Activated naive CD4-positive, alpha-beta T cell treated with Interleukin-2 at 50 U/mL for 16 hours (primary cell): ENCODE measurements around the gene IL16.
"Not testable (repeated sequence)": the region's sequence is repeated elsewhere in the genome, so short reads cannot be mapped to it uniquely, and the experiment has no call there.

ENCODE experiments used
- DNase-seq: peaks from one replicate; pipeline ENCODE4 v3.0.0-alpha.2; 2020

The IL16 gene

GRCh38 chr15:81341351-81341750 lies 144.7 kb downstream of the IL16 start:
- no peak for DNase-seq

DNA sequence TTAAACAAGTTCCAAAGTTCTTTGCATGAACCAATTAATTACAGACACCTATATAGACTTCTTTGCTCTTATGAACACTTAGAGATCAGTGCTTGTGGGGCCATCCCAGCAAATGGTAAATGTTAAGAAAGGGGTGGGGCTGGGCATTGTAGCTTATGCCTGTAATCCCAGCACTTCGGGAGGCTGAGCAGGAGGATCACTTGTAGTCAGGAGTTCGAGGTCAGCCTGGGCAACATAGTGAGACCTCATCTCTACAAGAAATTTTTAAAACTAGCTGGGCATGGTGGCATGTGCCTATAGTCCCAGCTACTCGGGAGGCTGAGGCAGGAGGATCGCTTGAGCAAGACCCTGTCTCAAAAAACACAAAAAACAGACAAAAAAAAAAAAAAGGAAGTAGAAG lies 146.7 kb downstream of the IL16 start:
- no peak for DNase-seq

DNA sequence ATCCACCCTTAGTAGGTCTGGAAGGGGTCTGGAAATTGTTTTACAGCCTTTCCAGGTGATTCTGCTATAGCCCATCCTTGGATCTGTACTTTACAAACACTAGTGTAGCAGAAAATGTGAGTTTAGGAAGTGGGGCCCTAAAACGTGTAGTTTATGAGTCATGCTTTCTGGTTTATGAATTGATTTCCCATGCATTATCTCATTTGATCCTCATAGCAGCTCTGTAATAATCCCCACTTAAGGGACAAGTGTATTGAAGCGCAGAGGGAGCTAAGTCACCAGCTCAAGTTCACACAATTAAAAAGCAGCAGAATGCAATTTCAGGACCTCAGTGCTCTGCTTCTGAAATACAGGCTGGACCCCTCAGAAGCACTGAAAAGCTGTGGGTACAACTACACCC lies 149.9 kb downstream of the IL16 start:
- no peak for DNase-seq

DNA sequence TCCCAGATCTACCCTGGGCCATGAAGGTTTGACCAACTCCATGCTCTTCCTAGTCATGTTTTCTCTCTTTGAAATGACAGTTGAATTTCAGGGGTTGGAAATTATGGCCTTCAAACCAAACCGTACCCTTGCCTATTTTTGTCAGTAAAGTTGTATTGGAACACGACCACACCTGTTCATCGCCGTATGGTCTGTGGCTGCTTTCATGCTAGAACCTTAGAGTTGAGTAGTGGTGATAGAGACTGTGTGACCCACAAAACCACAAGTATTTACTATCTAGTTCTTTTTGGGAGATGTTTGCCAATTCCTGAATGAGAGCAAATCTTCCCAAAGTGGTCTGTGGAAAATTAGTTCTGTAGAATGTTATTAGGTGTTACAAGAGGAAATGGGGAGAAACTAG lies 151.2 kb downstream of the IL16 start:
- no peak for DNase-seq

DNA sequence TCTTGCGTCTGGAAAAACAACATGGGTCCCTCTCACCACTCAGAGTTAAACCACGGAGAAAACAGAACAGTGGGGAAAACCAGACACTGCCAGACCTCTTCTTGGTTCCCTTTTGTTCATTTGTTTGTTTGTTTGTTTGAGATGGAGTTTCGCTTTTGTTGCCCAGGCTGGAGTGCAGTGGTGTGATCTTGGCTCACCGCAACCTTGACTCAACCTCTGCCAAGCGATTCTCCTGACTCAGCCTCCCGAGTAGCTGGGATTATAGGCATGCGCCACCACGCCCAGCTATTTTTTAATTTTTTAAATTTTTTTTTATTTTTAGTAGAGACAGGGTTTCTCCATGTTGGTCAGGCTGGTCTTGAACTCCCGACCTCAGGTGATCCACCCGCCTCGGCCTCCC lies 152.0 kb downstream of the IL16 start:
- not testable (repeated sequence) for DNase-seq

- DNase-seq, result no peak
Observed at GRCh38 chr15:81349271-81349670, 152.6 kb downstream of the IL16 start.

DNA sequence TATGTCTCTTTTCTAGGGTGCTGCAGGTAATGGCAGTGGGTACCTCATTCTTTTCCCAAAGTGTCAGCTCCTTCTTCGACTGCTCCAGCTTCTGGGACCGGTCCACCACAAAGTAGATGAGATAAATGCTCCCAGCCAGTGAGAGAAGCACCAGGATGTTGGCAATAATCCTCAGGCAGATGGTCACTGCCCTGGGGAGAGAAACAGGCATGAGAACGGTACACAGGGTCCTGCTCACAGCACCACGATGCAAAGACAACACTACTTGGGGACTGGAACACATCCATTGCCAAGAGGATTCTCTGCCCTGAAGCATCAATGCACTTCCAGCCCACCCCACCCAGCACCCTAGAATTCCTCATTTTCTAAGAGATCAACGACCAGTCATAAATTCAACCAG lies 155.0 kb downstream of the IL16 start:
- no peak for DNase-seq

DNA sequence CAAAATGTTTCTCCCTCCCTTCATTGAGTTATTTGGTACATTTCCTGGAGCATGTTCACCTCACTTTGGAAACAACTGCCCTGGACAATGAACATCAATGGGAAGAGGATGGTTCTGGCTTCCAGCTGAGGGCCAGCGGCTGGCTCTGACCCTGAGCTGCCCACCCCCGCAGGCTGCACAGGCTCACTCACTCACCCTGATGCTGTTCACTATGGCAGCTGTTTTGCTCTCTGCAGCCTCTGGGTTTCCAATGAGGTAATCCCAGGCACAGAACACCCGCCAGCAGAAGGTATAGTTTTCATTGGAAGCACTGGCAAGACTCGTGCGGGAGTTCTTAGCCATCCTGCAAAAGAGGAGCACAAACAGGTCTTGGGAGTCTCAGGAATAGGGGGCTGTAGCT lies 159.6 kb downstream of the IL16 start:
- no peak for DNase-seq

DNA sequence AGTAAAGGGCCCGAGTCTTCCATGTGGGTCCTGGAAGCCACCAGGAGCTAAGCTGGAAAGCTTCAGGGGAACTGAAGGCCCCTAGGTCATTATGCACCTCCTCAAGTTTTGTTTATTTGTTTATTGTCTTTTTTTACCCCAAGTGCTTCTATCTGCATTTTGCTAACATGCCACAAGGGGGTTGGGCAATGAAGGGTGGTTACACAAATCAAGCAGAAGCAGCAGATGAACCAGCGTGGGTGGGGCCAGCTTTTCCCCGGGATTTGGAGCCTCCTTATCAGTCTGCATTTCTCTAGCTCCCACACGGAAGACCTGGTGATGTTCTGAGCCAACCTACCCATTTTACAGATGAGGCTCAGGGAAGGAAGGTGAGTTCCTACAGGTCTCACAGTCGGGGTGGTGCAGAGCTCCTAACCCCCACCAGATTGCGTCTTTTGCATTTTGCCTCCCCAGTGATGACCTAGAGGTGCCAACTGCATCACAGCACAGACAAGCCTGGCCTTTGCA lies 160.6 kb downstream of the IL16 start:
- no peak for DNase-seq

GRCh38 chr15:81358248-81358647 lies 161.6 kb downstream of the IL16 start:
- DNase-seq, result no peak

DNA sequence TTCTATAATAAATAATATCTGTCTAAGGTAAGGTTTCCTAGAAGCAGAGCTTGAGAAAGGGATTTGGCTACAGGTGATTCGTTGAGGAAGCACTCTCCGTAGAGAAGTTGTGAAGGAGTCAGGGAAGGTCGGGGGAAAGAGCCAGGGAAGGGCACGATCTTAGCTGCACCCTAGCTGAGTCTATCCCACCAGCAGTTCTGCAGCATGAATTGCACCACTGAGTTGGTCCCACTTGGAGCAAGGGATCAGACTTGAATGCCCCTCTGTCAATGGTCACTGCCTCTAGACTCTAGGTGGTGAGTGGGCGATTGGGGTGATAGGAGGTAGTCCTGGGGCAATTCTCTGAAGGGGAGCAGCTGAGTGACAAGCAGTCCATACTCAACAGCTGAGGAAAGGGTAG lies 163.8 kb downstream of the IL16 start:
- no peak for DNase-seq

DNA sequence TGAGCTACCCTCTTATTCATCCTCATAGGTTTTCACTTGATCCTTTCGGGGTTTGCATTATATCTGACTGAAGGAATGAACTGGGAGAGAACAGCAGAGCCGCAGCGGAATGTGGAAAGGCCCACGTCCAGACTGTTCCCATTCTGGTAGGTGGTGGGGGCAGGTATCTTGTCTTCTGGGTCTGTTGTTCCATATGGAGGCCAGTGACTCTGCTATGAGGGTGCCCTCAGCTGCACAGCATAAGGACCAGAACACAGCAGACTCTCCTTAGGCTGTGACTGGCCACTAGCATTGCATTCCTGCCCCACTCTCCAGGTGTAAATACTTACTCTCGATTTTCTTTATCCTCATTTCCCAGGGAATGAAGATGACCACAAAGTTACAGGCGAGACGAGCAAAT lies 165.2 kb downstream of the IL16 start:
- no peak for DNase-seq

- no peak for DNase-seq
Observed at GRCh38 chr15:81362790-81363189, 166.1 kb downstream of the IL16 start.

GRCh38 chr15:81363276-81363675 lies 166.6 kb downstream of the IL16 start:
- no peak for DNase-seq
